NOMO-1 (cell line): ENCODE results near the gene CUEDC1.
"Not testable (repeated sequence)": the region's sequence is repeated elsewhere in the genome, so short reads cannot be mapped to it uniquely, and the experiment has no call there.

ENCODE experiments used
- DNase-seq, 2 experiments: peaks; one replicate each; lab custom pipeline; 2025; ENCODE audit not compliant: unreplicated experiment in 2 of 2; lab: John Stamatoyannopoulos, UW

The CUEDC1 gene

GRCh38 chr17:57962279-57963148 is 7.3 kb upstream of the CUEDC1 start:
- no peak for DNase-seq

- no peak for DNase-seq
Observed at GRCh38 chr17:57959929-57960328, 4.7 kb upstream of the CUEDC1 start.

- not testable (repeated sequence) for DNase-seq
Observed at GRCh38 chr17:57958391-57958790, 3.2 kb upstream of the CUEDC1 start.

DNA sequence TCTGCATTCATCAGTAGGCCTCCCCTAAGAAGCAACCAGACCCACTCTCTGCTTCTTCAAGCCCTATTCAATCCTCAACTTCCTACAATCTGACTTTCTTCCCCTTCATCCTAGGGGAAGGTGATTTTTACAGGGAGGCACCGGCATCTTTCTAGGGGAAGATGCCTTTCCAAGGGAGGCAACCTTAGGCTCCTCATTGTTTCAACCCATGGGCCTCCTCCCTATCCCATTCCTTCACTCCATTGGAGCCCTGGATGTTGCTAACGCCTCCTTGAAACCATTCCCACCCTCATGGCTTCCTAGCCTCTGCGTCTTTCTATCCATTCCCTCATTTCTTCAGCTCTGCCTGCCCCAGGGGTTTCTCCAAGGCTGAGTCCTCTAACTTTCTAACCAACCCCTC is 2.7 kb upstream of the CUEDC1 start:
- DNase-seq: no peak

DNA sequence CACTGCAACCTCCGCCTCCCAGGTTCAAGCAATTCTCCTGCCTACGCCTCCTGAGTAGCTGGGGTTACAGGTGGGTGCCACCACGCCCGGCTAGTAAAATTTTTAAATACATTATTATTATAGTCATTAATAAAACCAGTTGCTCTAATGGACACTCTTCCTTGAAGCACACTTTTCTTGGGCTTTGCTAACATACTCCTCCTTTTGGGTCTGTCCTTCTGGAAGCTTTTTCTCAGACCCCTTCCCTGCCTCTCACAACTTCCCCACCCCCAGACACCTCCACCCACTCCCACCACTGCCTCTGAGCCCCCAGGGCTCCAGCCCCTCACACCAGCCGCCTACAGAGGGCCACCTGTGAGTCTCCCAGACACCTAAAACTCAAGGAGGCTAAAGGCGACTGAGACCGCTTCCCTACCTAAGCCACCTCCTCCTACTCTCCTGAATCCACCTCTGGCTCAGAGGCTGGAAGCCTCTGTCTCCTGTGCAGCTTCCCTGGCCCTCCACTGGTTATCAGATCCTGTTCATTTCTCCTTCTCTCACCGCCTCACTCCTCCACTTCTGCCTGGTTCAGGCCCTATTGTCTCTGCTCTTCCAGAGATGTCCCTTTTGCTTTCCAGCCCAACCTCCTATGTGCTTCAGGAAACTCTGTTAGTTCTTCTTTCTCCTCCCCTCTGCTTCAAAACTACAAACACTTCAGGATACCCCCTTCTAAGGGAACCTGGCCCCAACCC is 2.1 kb upstream of the CUEDC1 start:
- DNase-seq: no peak

- DNase-seq: no peak
Observed at GRCh38 chr17:57956291-57957119, 1.3 kb upstream of the CUEDC1 start.

- DNase-seq: no peak
Observed at GRCh38 chr17:57954397-57955182, 622 bp downstream of the CUEDC1 start.

DNA sequence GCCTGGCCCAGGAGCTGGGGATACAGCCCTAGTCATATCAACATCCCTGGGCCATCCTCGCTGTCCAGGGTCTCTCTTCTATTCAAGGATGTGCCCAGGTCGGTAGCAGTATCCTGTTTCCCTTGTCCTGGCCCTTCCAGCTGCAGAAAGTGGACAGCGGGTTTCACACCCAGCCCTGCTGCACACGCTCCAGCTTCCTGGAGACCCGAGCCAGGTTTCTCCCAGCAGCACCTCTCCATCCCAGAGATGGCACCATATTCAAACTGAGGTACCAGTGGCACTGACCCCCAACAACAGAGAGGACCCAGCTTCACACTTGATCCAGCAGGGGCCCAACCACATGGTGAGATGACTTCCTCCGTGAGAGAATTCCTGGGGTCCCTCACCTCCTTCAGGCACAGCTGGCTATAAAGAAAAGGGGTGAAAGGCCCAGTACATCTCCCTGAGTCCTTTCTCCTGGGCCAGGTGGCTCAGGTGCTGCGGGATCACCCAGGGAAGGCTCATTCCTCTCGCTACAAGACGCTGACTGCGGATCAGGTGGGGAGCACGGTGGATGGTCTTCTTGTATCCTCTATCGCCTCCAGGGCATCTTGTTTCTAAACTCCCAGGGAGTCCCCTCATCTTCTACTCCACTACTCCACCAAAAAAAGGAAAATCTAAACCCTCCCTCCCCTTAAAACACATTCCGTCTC is 1.4 kb downstream of the CUEDC1 start:
- DNase-seq: no peak

- DNase-seq: no peak
Observed at GRCh38 chr17:57953219-57953618, 2.0 kb downstream of the CUEDC1 start.

GRCh38 chr17:57949649-57950048 is 5.6 kb downstream of the CUEDC1 start:
- peak; percentile 35 to 39 for DNase-seq

DNA sequence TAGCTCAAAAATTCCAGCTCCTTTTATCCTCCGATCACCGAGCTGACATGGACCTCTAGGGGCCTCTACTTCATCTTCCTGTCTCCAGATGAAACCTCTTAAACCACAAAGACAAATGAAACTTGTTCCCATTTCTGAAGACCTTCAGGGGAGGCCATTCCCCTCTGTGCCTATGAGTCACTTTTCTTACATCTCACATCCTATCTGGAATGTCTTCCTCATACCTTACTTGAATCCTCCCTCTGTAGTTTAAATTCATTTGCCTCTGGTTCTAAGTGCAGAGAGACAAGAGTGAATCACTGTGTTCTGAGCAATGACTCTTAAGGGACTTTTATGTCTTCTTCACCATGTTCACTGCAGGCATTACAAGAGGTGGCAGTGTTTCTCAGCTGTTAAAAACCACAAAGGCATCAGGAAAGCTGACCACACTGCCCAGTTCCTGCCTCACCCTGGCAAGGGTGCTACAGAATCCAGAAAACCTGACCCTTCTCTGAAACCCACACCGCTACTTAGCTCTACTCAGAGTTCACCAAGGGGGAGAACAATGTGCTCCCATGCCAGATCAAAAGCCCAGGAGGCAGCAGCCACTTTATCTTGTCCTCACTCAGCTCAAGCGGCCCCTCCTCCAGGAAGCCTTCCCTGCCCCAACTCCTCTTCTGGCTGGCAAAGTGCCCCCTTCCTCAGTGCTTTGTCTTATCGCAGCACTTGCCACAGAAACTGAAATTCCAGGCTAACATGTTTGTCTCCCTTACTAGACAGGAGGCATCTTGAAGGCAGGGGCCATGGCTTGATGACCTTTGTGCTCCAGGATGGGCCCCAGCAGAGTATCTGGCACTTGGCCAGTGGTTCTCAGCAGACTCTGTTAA is 6.4 kb downstream of the CUEDC1 start:
- peak in 1 of 2 experiments; percentile 51 for DNase-seq

DNA sequence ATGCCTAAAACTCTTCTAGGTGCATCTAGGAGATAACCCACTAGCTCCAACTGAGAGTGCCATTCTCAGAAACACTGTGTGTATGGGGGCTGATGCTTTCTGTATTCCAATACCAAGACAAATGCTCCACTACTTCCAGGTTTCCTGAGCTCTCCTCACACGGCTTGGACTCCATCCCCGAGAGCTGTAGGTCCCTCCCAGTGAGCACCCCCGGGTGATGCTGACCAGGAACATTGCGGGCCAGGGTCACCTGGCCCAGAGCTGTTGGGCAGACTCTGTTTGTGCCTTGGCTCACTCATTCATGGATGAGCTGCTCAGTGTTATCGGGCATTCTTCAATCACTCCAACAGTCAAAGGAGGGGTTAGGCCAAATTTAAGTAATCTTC is 7.0 kb downstream of the CUEDC1 start:
- DNase-seq: no peak

DNA sequence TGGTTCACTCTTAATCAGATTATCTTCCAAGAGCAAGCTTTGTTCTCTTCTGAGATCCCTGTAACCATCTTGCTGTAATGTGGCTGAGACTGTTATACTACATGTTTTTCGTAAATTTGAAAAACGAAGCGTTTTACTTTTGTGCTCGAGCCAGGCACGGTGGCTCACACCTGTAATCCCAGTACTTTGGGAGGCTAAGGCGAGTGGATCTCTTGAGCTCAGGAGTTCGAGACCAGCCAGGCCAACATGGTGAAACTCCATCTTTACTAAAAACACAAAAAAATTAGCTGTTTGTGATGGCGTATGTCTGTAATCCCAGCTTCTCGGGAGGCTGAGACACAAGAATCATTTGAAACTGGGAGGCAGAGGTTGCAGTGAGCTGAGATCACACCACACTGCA is 7.8 kb downstream of the CUEDC1 start:
- no peak for DNase-seq

- DNase-seq: peak; percentile 80 to 94
Observed at GRCh38 chr17:57946798-57947358, 8.3 kb downstream of the CUEDC1 start.

DNA sequence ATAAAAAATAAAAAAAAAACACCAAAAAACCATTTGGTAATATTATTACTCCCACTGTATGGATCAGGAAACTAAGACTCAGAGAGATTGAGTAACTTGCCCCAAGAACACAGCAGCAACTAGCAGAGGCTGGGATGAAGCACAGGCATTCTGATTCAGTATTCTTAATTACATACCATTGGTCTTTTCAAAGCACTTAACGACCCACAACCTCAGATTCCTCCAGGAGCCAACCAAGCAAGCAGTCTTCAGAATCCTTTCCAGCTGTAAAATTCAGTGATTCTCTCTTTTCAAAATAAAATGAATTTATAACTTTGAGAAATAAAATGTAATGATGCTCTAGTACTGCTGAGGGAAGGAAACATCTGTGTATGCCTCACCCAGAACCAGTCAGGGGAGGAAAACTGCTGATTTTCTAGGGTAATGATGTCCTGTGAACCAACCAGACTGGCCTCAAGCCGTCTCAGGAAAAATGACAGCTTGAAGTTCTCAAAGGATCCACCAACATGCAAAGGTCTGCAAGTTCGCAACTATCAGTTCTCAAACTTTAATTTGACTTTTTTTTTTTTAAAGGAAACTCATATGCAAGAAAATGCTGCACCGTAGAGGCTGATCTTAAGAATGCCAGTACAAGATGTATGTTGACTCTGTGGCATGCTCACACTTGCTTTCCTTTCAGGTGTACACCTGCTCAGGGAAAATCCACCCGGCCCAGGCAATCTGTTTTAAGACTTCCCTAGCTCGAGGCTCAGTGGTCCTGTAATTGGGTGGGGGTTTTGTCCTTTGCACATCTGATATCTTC is 9.0 kb downstream of the CUEDC1 start:
- DNase-seq: no peak

- no peak for DNase-seq
Observed at GRCh38 chr17:57944908-57945307, 10.3 kb downstream of the CUEDC1 start.

- DNase-seq: no peak
Observed at GRCh38 chr17:57943645-57944044, 11.6 kb downstream of the CUEDC1 start.

DNA sequence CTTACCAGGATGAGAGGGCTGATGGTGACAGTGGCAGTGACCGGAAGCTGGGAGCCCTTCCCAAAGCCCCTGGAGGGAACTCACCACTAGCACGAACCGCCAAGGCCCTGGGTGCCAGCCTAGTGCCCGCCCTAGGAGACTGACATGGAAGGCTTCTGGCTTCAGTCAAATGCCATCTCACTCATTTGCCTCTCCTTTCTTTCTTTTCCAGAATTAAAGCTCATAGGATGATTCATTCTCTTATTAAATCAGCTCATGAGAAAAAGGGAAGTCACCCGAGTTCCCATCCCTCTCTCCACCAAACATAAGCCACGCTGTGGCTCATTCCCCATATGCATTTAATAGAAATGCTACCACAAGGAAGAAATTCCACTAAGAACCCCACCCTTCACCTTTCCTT is 12.1 kb downstream of the CUEDC1 start:
- peak in 1 of 2 experiments; percentile 47 for DNase-seq
